HepG2 (cell line): ENCODE data around the gene CLASP1. TPM values are rescaled to one million over a fixed set of nuclear protein-coding genes. Genes with fewer than 3 reads are reported as not detected.
A peak's percentile ranks its signal among the peaks of the same experiment; 100 is the strongest.

Experiments used
- ATAC-seq: fragments of 200-7000 bp; cut with Tn5 transposase; 3 replicates; pipeline ENCODE4 v1.9.1; 2020; ENCODE audit warnings: mild to moderate bottlenecking, moderate library complexity
- BruUV-seq: library from RNA; stranded (reverse); fragments of 400-500 nt; replicated peaks from 2 replicates; lab custom pipeline; 2021; lab: Mats Ljungman, UMichigan
- CTCF ChIA-PET: fragments of 300-600 bp; formaldehyde crosslinking; extraction: SDS; loops from one replicate; lab custom pipeline; 2021; ENCODE audit warnings: low total read pairs, inconsistent platforms, low intra/inter-chr PET ratio; lab: Yijun Ruan, JAX
- POLR2A ChIA-PET: fragments of 350-600 bp; sonication (Branson Sonifier 250); formaldehyde crosslinking; loops from one replicate; lab custom pipeline; 2020; ENCODE audit warnings: antibody characterized with exemption, inconsistent platforms; lab: Yijun Ruan, JAX
- DNase-seq: peaks from one replicate; pipeline ENCODE4 v3.0.0-alpha.2; 2015; ENCODE audit warnings: low spot score
- FAIRE-seq: peaks from 3 replicates; lab custom pipeline; 2011; peaks lifted over from hg19 to GRCh38; lab: Jason Lieb, UNC
- H2AFZ ChIP-seq: one replicate; pipeline ENCODE4 v1.6.1; 2011; ENCODE audit warnings: low read length, inconsistent platforms
- H3K27ac ChIP-seq: fragments of 300-600 bp; 3 replicates; pipeline ENCODE4 v1.8.0; 2011; ENCODE audit warnings: mixed run types, mild to moderate bottlenecking, mixed read lengths, low read length, inconsistent platforms; ENCODE audit not compliant: insufficient read depth; ENCODE audit errors: extremely low read length
- H3K27me3 ChIP-seq, 2 experiments: fragments of 200-600 bp in 1 of 2; 2 replicates in 1 of 2; 3 replicates in 1 of 2; pipeline versions ENCODE4 v1.6.0 to v1.8.0; 2011; ENCODE audit warnings: low read length in 2 of 2, mild to moderate bottlenecking in 2 of 2, moderate library complexity in 2 of 2, inconsistent platforms in 1 of 2; ENCODE audit not compliant: insufficient read depth in 2 of 2, control insufficient read depth in 1 of 2
- H3K36me3 ChIP-seq, 2 experiments: fragments of 200-600 bp in 1 of 2; replicated peaks in 1 of 2; 2 replicates in 1 of 2; 3 replicates in 1 of 2; pipeline versions ENCODE4 v1.5.1 to v1.8.0; 2011; ENCODE audit warnings: low read length in 2 of 2, inconsistent platforms in 1 of 2; ENCODE audit not compliant: insufficient read depth in 2 of 2, control insufficient read depth in 1 of 2
- H3K4me1 ChIP-seq: 2 replicates; pipeline ENCODE4 v1.5.1; 2012; ENCODE audit warnings: low read length, inconsistent platforms; ENCODE audit not compliant: insufficient read depth
- H3K4me2 ChIP-seq: 2 replicates; pipeline ENCODE4 v1.6.0; 2011; ENCODE audit warnings: low read depth, low read length, inconsistent platforms
- H3K4me3 ChIP-seq, 3 experiments: fragments of 200-600 bp in 1 of 3; sonication (generic), shearing (Covaris generic) in 1 of 3; replicated peaks in 1 of 3; 2 replicates each; pipeline ENCODE4 v1.5.1; 2011 to 2016; ENCODE audit warnings: low read length in 3 of 3, inconsistent platforms in 2 of 3, low read depth in 2 of 3, mild to moderate bottlenecking in 2 of 3, control low read depth in 1 of 3, mixed read lengths in 1 of 3; ENCODE audit not compliant: insufficient read depth in 1 of 3
- H3K79me2 ChIP-seq: one replicate; pipeline ENCODE4 v1.6.1; 2011; ENCODE audit warnings: low read length, inconsistent platforms; ENCODE audit not compliant: insufficient read depth
- H3K9ac ChIP-seq: 2 replicates; pipeline ENCODE4 v1.6.0; 2011; ENCODE audit warnings: mild to moderate bottlenecking, low read depth, low read length, inconsistent platforms; ENCODE audit not compliant: insufficient read depth
- H3K9me3 ChIP-seq: 2 replicates; pipeline ENCODE4 v1.5.1; 2012; ENCODE audit warnings: mild to moderate bottlenecking, low read length
- H4K20me1 ChIP-seq: 2 replicates; pipeline ENCODE4 v1.6.0; 2011; ENCODE audit warnings: inconsistent platforms, mild to moderate bottlenecking, low read length, moderate library complexity; ENCODE audit not compliant: insufficient read depth
- CBFB ChIP-seq: sonication (generic); formaldehyde crosslinking; IDR thresholded peaks from 2 replicates; pipeline ENCODE4 v1.4.0; 2020; ENCODE audit warnings: missing genetic modification reagents
- CREB1 ChIP-seq, 2 experiments: fragments of 450-650 bp in 1 of 2; IDR thresholded peaks; 2 replicates each; pipeline ENCODE4 v1.6.1; 2016 to 2017; ENCODE audit warnings: control low read depth in 1 of 2, mild to moderate bottlenecking in 1 of 2, missing compliant biosample characterization in 1 of 2, missing genetic modification characterization in 1 of 2
- GATAD2A ChIP-seq: IDR thresholded peaks from 2 replicates; pipeline ENCODE4 v1.6.1; 2016
- KLF15 ChIP-seq: sonication (generic); formaldehyde crosslinking; IDR thresholded peaks from 2 replicates; pipeline ENCODE4 v1.8.1; 2023; ENCODE audit warnings: borderline replicate concordance, mild to moderate bottlenecking, inconsistent platforms, missing genetic modification reagents, mixed read lengths
- POLR2AphosphoS2 ChIP-seq: IDR thresholded peaks from 2 replicates; pipeline ENCODE4 v1.6.1; 2011; ENCODE audit warnings: low read depth, low read length, improper control_type of control experiment
- RXRB ChIP-seq: IDR thresholded peaks from 2 replicates; pipeline ENCODE4 v1.6.1; 2016; ENCODE audit warnings: borderline replicate concordance, missing genetic modification reagents, missing compliant biosample characterization
- THAP11 ChIP-seq: IDR thresholded peaks from 2 replicates; pipeline ENCODE4 v1.6.1; 2016; ENCODE audit warnings: missing biosample characterization, missing genetic modification reagents
- ZNF451 ChIP-seq: sonication (generic); formaldehyde crosslinking; IDR thresholded peaks from 2 replicates; pipeline ENCODE4 v1.5.0; 2020; ENCODE audit warnings: mild to moderate bottlenecking, missing genetic modification reagents
- ZNF569 ChIP-seq: sonication (generic); formaldehyde crosslinking; IDR thresholded peaks from 2 replicates; pipeline ENCODE4 v1.5.0; 2020; ENCODE audit warnings: mild to moderate bottlenecking, missing genetic modification reagents, moderate library complexity, borderline replicate concordance
- ZNF788 ChIP-seq: sonication (generic); formaldehyde crosslinking; IDR thresholded peaks from 2 replicates; pipeline ENCODE4 v1.5.0; 2020; ENCODE audit warnings: mild to moderate bottlenecking, missing genetic modification reagents, borderline replicate concordance
- WGBS: methylation state at CpG from one replicate; pipeline ENCODE4 v1.1.6; 2017; ENCODE audit warnings: low lambda C conversion rate; 5-methylcytosine and 5-hydroxymethylcytosine counted together
- in situ Hi-C: cut with HindIII; loops from 2 replicates; pipeline ENCODE4 v1.10.0; 2017; ENCODE audit warnings: low pct_unique_long_range_greater_than_20kb; ENCODE audit not compliant: extremely low pct_ligation_motif_present
- intact Hi-C: fragments of 100-400 bp; cut with micrococcal nuclease; formaldehyde crosslinking; loops from one replicate; pipeline ENCODE4 v1.10.0; 2022; ENCODE audit not compliant: unreplicated experiment
- polyA plus RNA-seq, 8 experiments: library from polyadenylated mRNA; depleted of rRNA in 3 of 8; stranded (reverse) in 7 of 8; unstranded in 1 of 8; fragments of >200 nt; fragmentation: Illumina TruSeq in 4 of 8; extraction: Trizol in 4 of 8; gene quantifications; 2 replicates each; pipeline versions ENCODE4 v1.2.1 to v1.2.3, GENCODE V29; 2011 to 2016; ENCODE audit warnings: low read depth in 4 of 8, missing spikeins in 1 of 8, mixed read lengths in 1 of 8; ENCODE audit not compliant: insufficient read depth in 1 of 8
- total RNA-seq, 5 experiments: library from RNA; depleted of rRNA; stranded (reverse); fragments of >200 nt; fragmentation: Illumina TruSeq; extraction: Trizol; gene quantifications; 2 replicates each; pipeline ENCODE4 v1.2.3, GENCODE V29; 2016; ENCODE audit warnings: low read depth in 1 of 5

The CLASP1 gene
- total and polyA plus RNA-seq, 2 of the 13 experiments (the other 11 are each of a cell fraction or from before 2014, with no cell fraction given), result 11.7 to 47.9 TPM

GRCh38 chr2:121690095-121690494 is 40.8 kb upstream of the CLASP1 start:
- Histone ChIP-seq H3K9me3 (no peaks in the 10 kb centered on the region), H3K4me1 (peaks cover 26% of the 10 kb centered on the region), H2AFZ (no peak overlapping the region)
- TF ChIP-seq THAP11 (no peak), CBFB (no peak), KLF15 (CRISPR knock-in tag) (no peak), RXRB (no peak), GATAD2A (CRISPR knock-in tag) (no peak), ZNF788 (CRISPR knock-in tag) (no peak), POLR2AphosphoS2 (no peak), ZNF451 (no peak), ZNF569 (CRISPR knock-in tag) (no peak), CREB1 (IDR thresholded peaks at IDR 0.05) (no peak), CREB1 (CRISPR knock-in tag; IDR thresholded peaks at IDR 0.05) (no peak)
- TF ChIP-seq, all 625 proteins: peak for 0
- ChIA-PET POLR2A (interaction anchor here (1.4 to 1.6 kb wide), 2 partner anchors 9 to 159 kb away, joined by 5 to 9 read pairs; partner anchors contain the start of gene RNU4ATAC), CTCF (interaction anchor here (1.3 kb wide), 1 partner anchor 159 kb away, joined by 7 read pairs; the partner anchor contains the start of gene RNU4ATAC)
- ATAC-seq (peak; percentile 52), DNase-seq (no peak), FAIRE-seq (no peak)
- no peaks in the 10 kb centered on the region for H3K79me2 ChIP-seq
- no peaks in the 10 kb centered on the region for H3K36me3 ChIP-seq
- no peak overlapping the region for H3K9ac ChIP-seq
- H3K4me3 ChIP-seq, result no peak overlapping the region
- H3K27ac ChIP-seq, result no peak overlapping the region
- no TSS peak for BruUV-seq
- no peaks in the 10 kb centered on the region for H3K27me3 ChIP-seq
- 62% methylated on average over 6 of the region's 6 CpGs for WGBS
- in situ Hi-C loops (no loop called here), intact Hi-C loops (no loop called here)
- H4K20me1 ChIP-seq, result no peaks in the 10 kb centered on the region
- H3K4me2 ChIP-seq, result no peak overlapping the region
